Measurements from ENCODE around the gene CFAP206. TPM values are rescaled to one million over a fixed set of nuclear protein-coding genes. Genes with fewer than 3 reads are reported as not detected.

Gene CFAP206
- polyA plus RNA-seq, 1 donor from 2014 or later: 6.6 TPM

DNA sequence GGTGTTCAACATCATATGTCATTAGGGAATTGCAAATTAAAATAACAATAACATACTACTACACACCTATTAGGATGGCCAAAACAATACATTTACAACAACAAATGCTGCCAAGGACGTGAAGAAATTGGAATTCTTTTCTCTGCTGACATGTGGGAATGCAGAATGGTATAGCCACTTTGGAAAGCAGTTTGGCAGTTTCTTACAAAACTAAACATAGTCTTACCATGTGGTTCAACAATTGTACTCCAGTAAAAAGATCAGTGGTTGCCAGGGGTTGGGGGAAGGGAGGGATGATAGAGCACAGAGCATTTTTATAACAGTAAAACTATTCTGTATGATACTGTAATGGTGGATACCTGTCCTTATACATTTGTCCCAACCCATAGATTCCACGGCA lies 12.3 kb upstream of the CFAP206 start:
- H3K27ac ChIP-seq (ENCODE audit: low read length): no peak overlapping the region
- H3K9me2 ChIP-seq (ENCODE audit: insufficient read depth, low read length): no peaks in the 10 kb centered on the region
- H4K20me1 ChIP-seq (ENCODE audit: insufficient read depth): no peaks in the 10 kb centered on the region
- no peaks in the 10 kb centered on the region for H3K79me2 ChIP-seq (replicated peaks; ENCODE audit: insufficient read depth, low read length)
- TF ChIP-seq, protein P1, sequence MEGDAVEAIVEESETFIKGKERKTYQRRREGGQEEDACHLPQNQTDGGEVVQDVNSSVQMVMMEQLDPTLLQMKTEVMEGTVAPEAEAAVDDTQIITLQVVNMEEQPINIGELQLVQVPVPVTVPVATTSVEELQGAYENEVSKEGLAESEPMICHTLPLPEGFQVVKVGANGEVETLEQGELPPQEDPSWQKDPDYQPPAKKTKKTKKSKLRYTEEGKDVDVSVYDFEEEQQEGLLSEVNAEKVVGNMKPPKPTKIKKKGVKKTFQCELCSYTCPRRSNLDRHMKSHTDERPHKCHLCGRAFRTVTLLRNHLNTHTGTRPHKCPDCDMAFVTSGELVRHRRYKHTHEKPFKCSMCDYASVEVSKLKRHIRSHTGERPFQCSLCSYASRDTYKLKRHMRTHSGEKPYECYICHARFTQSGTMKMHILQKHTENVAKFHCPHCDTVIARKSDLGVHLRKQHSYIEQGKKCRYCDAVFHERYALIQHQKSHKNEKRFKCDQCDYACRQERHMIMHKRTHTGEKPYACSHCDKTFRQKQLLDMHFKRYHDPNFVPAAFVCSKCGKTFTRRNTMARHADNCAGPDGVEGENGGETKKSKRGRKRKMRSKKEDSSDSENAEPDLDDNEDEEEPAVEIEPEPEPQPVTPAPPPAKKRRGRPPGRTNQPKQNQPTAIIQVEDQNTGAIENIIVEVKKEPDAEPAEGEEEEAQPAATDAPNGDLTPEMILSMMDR (IDR thresholded peaks at IDR 0.05; ENCODE audit: poor library complexity, severe bottlenecking): no peak
- TF ChIP-seq RAD21 (conservative IDR thresholded peaks at IDR 0.05) (no peak), POLR2AphosphoS5 (IDR thresholded peaks at IDR 0.05) (no peak), EZH2 (IDR thresholded peaks at IDR 0.05; ENCODE audit: borderline replicate concordance, insufficient read depth, low read length, poor library complexity, severe bottlenecking) (no peak), MXI1 (conservative IDR thresholded peaks at IDR 0.05; ENCODE audit: poor library complexity, severe bottlenecking) (no peak), TAF1 (IDR thresholded peaks at IDR 0.05; ENCODE audit: low read depth) (no peak), EP300 (conservative IDR thresholded peaks at IDR 0.05; ENCODE audit: poor library complexity, severe bottlenecking) (no peak), SMC3 (conservative IDR thresholded peaks at IDR 0.05; ENCODE audit: poor library complexity) (no peak)
- TF ChIP-seq, protein P2, sequence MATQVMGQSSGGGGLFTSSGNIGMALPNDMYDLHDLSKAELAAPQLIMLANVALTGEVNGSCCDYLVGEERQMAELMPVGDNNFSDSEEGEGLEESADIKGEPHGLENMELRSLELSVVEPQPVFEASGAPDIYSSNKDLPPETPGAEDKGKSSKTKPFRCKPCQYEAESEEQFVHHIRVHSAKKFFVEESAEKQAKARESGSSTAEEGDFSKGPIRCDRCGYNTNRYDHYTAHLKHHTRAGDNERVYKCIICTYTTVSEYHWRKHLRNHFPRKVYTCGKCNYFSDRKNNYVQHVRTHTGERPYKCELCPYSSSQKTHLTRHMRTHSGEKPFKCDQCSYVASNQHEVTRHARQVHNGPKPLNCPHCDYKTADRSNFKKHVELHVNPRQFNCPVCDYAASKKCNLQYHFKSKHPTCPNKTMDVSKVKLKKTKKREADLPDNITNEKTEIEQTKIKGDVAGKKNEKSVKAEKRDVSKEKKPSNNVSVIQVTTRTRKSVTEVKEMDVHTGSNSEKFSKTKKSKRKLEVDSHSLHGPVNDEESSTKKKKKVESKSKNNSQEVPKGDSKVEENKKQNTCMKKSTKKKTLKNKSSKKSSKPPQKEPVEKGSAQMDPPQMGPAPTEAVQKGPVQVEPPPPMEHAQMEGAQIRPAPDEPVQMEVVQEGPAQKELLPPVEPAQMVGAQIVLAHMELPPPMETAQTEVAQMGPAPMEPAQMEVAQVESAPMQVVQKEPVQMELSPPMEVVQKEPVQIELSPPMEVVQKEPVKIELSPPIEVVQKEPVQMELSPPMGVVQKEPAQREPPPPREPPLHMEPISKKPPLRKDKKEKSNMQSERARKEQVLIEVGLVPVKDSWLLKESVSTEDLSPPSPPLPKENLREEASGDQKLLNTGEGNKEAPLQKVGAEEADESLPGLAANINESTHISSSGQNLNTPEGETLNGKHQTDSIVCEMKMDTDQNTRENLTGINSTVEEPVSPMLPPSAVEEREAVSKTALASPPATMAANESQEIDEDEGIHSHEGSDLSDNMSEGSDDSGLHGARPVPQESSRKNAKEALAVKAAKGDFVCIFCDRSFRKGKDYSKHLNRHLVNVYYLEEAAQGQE (IDR thresholded peaks at IDR 0.05; ENCODE audit: borderline replicate concordance): no peak
- H3K36me3 ChIP-seq (ENCODE audit: insufficient read depth, low read length): no peaks in the 10 kb centered on the region
- H3F3A ChIP-seq (ENCODE audit: insufficient read depth, low read length, poor library complexity, severe bottlenecking): no peaks in the 10 kb centered on the region
- no peaks in the 10 kb centered on the region for H3K9me3 ChIP-seq (ENCODE audit: low read length)
- no peak overlapping the region for H2AFZ ChIP-seq (ENCODE audit: low read depth, low read length)
- no peak overlapping the region for H3K9ac ChIP-seq (ENCODE audit: low read length)
- no peaks in the 10 kb centered on the region for H3K27me3 ChIP-seq (ENCODE audit: insufficient read depth, low read depth, low read length)
- no peak overlapping the region for H3K4me3 ChIP-seq (ENCODE audit: low read length)
- no peak overlapping the region for H3K4me2 ChIP-seq (ENCODE audit: low read length)

DNA sequence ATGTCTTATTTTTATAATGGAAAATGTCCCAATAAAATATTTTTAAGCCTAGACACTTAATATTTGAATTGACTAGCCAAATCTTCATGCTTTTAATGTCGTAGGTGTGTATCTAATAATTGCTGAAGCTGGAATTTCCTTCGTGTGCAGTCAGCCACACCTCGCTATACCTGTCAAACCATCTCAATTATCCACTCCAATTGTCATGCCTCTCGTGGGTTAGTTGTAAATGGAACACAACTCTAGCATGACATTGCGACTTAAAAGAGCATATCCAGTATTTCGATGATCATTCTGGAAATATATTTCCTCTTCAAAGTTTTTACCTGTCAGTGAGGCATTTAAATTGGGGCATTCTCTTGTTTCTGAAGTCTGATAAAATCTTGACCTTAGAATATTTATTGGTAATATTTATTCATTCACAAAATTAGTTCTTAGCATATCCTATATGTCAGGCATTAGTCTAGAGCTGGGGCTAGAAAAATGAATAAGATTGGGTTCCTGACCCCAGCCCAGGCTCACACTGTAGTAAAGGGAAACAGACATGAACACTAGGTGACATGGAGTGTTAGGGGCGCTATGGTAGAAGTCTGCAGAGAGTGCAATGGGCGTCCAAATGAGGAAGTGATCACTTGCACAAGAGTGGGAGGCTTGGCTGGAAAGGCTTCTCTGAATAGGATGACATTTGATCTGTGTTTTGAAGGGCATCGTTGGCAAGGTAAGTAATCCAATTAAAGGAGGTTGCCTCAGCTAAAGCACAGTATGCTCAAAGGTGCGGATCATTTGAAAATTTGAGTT lies 11.0 kb upstream of the CFAP206 start:
- no peaks in the 10 kb centered on the region for H4K20me1 ChIP-seq (ENCODE audit: insufficient read depth)
- no peaks in the 10 kb centered on the region for H3K9me3 ChIP-seq (ENCODE audit: low read length)
- no peaks in the 10 kb centered on the region for H3K9me2 ChIP-seq (ENCODE audit: insufficient read depth, low read length)
- no peaks in the 10 kb centered on the region for H3K27me3 ChIP-seq (ENCODE audit: insufficient read depth, low read depth, low read length)
- no peaks in the 10 kb centered on the region for H3K36me3 ChIP-seq (ENCODE audit: insufficient read depth, low read length)
- peak overlapping the region; percentile 29 for H3K4me3 ChIP-seq (ENCODE audit: low read length)
- H2AFZ ChIP-seq (ENCODE audit: low read depth, low read length): no peak overlapping the region
- peak overlapping the region; percentile 46 for H3K27ac ChIP-seq (ENCODE audit: low read length)
- peak overlapping the region; percentile 52 for H3K4me2 ChIP-seq (ENCODE audit: low read length)
- H3K79me2 ChIP-seq (replicated peaks; ENCODE audit: insufficient read depth, low read length): no peaks in the 10 kb centered on the region
- no peaks in the 10 kb centered on the region for H3F3A ChIP-seq (ENCODE audit: insufficient read depth, low read length, poor library complexity, severe bottlenecking)
- peak; percentile 62 for TF ChIP-seq POLR2AphosphoS5 (IDR thresholded peaks at IDR 0.05)
- no peak for TF ChIP-seq SMC3 (conservative IDR thresholded peaks at IDR 0.05; ENCODE audit: poor library complexity)
- TF ChIP-seq EP300 (conservative IDR thresholded peaks at IDR 0.05; ENCODE audit: poor library complexity, severe bottlenecking): peak; percentile 79
- no peak overlapping the region for H3K9ac ChIP-seq (ENCODE audit: low read length)

Measured in neural cell (in vitro differentiated cells).